Stimulated activated CD4-positive, alpha-beta T cell treated with anti-CD3 and anti-CD28 coated beads, Interleukin-2, amount 100 ng/mL, for 4 hours (primary cell): Measurements from ENCODE around the gene DPP10.

ENCODE experiments used
- DNase-seq: peaks from one replicate; pipeline ENCODE4 v3.0.0-alpha.2; 2020; ENCODE audit warnings: low read depth

DPP10 gene

DNA sequence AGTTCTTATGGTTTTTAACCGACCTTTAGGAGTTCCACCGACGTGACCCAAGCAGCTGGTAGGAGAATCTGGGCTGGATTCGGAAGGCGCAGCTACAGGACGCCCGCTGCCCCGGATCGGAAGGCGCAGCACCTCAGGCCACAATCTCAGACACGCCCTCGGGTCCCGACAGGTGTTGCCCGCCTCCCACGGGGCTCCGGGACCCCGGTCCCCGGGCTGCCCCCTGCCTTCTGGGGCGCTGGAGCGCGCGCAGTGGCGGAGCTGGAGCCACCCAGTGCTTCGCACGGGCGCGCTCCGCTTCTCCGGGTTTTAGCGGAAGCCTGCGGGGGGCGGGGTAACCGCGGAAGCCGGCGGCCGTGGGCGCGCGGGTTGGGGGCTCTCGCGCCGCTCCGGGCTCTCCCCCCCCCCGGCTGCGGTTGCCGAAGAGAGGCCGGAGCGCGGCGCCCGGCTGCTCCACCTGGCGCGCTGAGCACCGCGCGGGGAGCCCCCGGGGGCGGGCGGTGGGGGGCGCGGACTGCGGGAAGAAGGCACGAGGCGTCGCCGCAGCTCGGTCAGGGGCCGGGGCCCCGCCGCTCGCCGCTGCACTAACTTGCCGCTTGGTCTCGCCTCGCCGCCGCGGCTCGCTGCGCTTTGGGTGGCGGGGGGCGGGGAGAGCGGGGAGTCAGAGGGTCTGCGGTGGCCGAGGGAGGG, 718.8 kb downstream of the DPP10 start:
- no peak for DNase-seq

DNA sequence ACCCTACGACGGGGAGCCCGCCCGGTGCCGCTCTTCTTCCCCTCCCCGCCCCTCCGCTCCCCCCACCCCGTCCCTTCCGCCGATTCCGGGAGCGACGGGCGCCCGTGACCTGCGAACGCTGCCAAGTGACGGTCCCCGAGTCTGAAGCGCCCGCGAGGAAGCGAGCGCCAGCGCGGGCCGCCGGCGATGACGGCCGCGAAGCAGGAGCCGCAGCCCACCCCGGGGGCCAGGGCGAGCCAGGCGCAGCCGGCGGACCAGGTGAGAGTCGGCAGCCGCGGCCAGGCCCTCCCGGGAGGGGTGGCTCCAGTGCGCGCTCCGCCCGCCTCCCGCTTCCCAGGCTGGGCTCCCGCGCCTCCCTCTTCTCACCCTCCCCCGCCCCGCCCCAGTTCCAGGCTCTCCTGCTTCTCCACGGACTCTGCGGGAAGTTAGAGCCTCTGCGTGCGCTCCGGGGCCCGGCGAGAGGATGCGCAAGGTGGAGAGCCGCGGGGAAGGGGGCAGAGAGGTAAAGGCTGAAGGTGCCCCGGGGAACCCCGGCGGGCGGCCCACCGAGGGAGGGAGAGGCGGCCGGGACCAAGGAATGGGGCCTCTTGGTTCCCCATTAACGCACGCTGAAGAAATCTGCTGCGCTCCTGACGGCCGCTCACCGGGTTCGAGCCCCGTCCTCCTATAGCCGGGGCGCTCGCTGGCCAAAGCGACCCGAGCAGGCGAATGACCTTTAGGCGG, 719.5 kb downstream of the DPP10 start:
- DNase-seq, result no peak

- DNase-seq, result no peak
These were observed 720.3 kb downstream of the DPP10 start for GRCh38 chr2:115162494-115163293.

- no peak for DNase-seq
These were observed 721.1 kb downstream of the DPP10 start for GRCh38 chr2:115163572-115163971.

- no peak for DNase-seq
These were observed 723.2 kb downstream of the DPP10 start for GRCh38 chr2:115165529-115166109.

GRCh38 chr2:115168457-115168856, 726.0 kb downstream of the DPP10 start:
- DNase-seq, result no peak

- DNase-seq, result no peak
These were observed 727.4 kb downstream of the DPP10 start for GRCh38 chr2:115169814-115170213.

DNA sequence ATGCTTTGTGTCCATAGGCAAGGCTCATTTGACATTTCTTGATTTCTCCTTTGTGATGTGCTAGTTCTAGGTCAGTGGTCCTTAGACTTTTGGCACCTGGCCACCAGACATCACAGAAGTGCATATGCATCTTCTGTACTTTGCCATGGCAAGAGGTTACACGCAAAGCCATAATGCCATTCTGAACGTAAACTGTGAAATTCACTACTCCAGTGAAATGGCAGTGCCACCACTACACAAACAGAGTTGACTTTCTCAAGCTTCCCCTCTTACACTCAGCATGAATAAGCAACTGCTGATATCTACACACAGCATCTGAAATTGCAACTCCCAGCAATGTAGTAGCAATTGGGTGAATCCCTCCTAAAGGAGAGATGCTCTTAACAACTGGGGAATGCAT, 729.3 kb downstream of the DPP10 start:
- DNase-seq, result no peak

GRCh38 chr2:115174651-115175050, 732.2 kb downstream of the DPP10 start:
- no peak for DNase-seq

GRCh38 chr2:115183144-115183543, 740.7 kb downstream of the DPP10 start:
- no peak for DNase-seq

DNA sequence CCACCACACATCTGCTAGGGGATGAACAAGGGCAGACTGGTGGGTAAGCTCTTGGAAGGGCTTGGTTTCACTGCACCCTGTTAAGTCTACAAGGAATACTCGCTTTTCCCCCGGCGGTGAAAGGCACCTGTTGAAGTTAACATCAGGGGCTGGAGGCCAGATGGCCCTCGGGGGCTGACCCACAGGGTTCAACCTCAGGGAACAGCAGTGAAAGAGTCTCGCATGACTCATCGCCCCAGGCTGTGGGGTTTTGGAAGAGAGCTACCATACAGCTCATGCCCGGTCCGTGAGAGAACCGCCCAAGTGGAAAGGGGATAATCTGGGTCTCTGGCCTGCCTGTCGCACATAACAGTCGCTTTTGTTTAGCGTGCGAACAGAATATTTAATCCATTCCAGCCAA, 748.0 kb downstream of the DPP10 start:
- no peak for DNase-seq

DNA sequence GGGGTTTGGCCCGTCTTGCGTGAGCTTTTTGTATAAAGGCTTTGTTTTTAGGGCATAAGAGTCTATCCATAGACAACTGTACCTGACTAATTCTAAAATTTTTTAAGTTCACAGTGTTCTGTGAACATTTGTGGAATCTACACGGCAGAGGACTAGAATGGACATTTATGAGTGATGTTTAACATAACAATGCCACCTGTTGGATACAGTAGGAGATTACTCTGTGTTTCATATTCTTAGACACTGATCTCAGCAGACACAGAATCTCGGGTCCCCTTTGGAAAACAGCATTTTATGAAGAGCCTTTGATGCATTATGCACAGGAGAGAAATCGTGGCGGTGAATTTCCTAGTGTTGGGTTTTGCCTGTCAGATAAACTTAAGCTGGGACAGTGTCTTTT, 752.2 kb downstream of the DPP10 start:
- no peak for DNase-seq

GRCh38 chr2:115196587-115196986, 754.1 kb downstream of the DPP10 start:
- no peak for DNase-seq

GRCh38 chr2:115199966-115200365, 757.5 kb downstream of the DPP10 start:
- DNase-seq, result no peak

- no peak for DNase-seq
These were observed 758.9 kb downstream of the DPP10 start for GRCh38 chr2:115201386-115201785.

- DNase-seq, result no peak
These were observed 766.2 kb downstream of the DPP10 start for GRCh38 chr2:115208493-115209164.

DNA sequence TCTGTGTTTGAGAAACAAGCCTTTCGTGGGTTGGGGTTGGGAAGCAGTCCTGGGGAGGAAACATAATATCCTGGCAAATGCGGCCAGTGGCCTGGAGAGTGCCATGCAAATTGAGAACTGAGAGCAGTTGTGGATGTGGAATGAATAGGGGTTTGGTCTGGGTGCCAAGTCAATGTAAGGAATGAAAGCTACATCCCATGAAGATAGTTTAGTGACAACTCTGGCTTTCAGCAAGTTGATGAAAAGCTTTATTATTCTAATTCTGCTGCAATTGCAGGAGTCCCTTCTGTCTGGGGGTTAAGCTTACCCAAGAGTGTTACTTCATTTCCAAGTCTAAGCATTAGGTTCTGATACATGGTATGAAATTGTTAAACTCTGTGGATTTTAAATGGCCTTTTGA, 771.6 kb downstream of the DPP10 start:
- no peak for DNase-seq

- no peak for DNase-seq
These were observed 776.9 kb downstream of the DPP10 start for GRCh38 chr2:115219296-115219695.

- DNase-seq, result no peak
These were observed 791.7 kb downstream of the DPP10 start for GRCh38 chr2:115234186-115234585.

- DNase-seq, result no peak
These were observed 792.3 kb downstream of the DPP10 start for GRCh38 chr2:115234737-115235136.

DNA sequence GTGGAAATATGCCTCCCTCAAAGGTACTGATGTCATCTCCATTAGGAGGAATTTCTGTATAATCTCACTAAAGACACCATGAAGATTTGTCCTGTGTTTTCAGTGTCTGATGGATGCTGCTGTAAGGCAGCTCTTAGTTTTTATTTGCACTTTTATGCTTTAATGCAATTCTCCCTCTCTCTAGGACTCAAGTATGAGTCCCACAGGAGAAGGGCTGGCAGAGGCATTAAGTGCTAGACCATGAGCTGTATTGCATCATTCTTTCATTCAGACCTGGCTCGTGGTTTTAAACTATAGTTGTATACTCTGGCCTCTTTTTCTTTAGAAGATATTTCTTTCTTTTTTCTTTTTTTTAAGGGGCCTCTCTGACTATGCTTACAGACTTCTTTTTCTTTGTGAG, 805.6 kb downstream of the DPP10 start:
- DNase-seq, result no peak

GRCh38 chr2:115277366-115277765, 834.9 kb downstream of the DPP10 start:
- DNase-seq, result no peak
